Activated CD4-positive, alpha-beta T cell treated with anti-CD3 and anti-CD28 coated beads, Interleukin-2, amount 10 ng/mL, durations not matched to agents 7 days and 5 days (primary cell): ENCODE data around the gene PHLPP1. TPM values are rescaled to one million over a fixed set of nuclear protein-coding genes. Genes with fewer than 3 reads are reported as not detected.
"Not testable (repeated sequence)": the region's sequence is repeated elsewhere in the genome, so short reads cannot be mapped to it uniquely, and the experiment has no call there.

Experiments used
- CTCF ChIA-PET: fragments of 350-600 bp; sonication (Branson Sonifier 250); formaldehyde crosslinking; loops from one replicate; lab custom pipeline; 2021; ENCODE audit warnings: antibody characterized with exemption; lab: Charles Lee
- POLR2A ChIA-PET: fragments of 350-600 bp; sonication (Branson Sonifier 250); formaldehyde crosslinking; loops from one replicate; lab custom pipeline; 2021; ENCODE audit warnings: antibody characterized with exemption; lab: Charles Lee
- DNase-seq: peaks from one replicate; pipeline ENCODE4 v3.0.0-alpha.2; 2020
- H3K27ac Mint-ChIP-seq: one replicate; pipeline ENCODE4 v1.8.0; 2021; ENCODE audit warnings: mild to moderate bottlenecking, moderate library complexity, mixed read lengths
- H3K27me3 Mint-ChIP-seq: one replicate; pipeline ENCODE4 v1.8.0; 2021; ENCODE audit warnings: mixed read lengths
- H3K36me3 Mint-ChIP-seq: one replicate; pipeline ENCODE4 v1.8.0; 2021; ENCODE audit warnings: low read depth, mixed read lengths
- H3K4me1 Mint-ChIP-seq: one replicate; pipeline ENCODE4 v1.8.0; 2021; ENCODE audit warnings: mixed read lengths
- H3K4me3 Mint-ChIP-seq: one replicate; pipeline ENCODE4 v1.8.0; 2021; ENCODE audit warnings: mild to moderate bottlenecking, moderate library complexity, mixed read lengths
- H3K9me3 Mint-ChIP-seq: one replicate; pipeline ENCODE4 v1.8.0; 2021; ENCODE audit warnings: mixed read lengths
- total RNA-seq, 2 experiments: library from RNA; stranded (reverse); gene quantifications; one replicate each; pipeline ENCODE4 v1.2.3, GENCODE V29; 2021

PHLPP1 gene
- total RNA-seq, 2 experiments from 2014 or later = 2.7 to 3.8 TPM

- CTCF ChIA-PET = no interaction called here
- POLR2A ChIA-PET = no interaction called here
- Mint-ChIP-seq H3K9me3 (no peaks in the 10 kb centered on the region), H3K27ac (no peak overlapping the region), H3K27me3 (no peaks in the 10 kb centered on the region), H3K4me3 (no peak overlapping the region), H3K4me1 (peaks cover 37% of the 10 kb centered on the region), H3K36me3 (no peaks in the 10 kb centered on the region)
- DNase-seq = no peak
Measured at GRCh38 chr18:62788876-62789275, 73.5 kb downstream of the PHLPP1 start.

GRCh38 chr18:62790871-62791772 is 75.8 kb downstream of the PHLPP1 start:
- Mint-ChIP-seq H3K36me3 (peaks cover 1% of the 10 kb centered on the region), H3K9me3 (no peaks in the 10 kb centered on the region), H3K4me1 (peaks cover 21% of the 10 kb centered on the region), H3K27me3 (no peaks in the 10 kb centered on the region), H3K4me3 (no peak overlapping the region), H3K27ac (no peak overlapping the region)
- no peak for DNase-seq
- ChIA-PET POLR2A (no interaction called here), CTCF (interaction anchor here (0.7 kb wide), 1 partner anchor 76 kb away, joined by 3 read pairs; the partner anchor contains the start of gene PHLPP1)

- ChIA-PET CTCF (no interaction called here), POLR2A (no interaction called here)
- H3K4me1 Mint-ChIP-seq = peaks cover 21% of the 10 kb centered on the region
Measured at GRCh38 chr18:62792016-62792415, 76.7 kb downstream of the PHLPP1 start.

GRCh38 chr18:62795813-62796212 is 80.5 kb downstream of the PHLPP1 start:
- no peaks in the 10 kb centered on the region for H3K9me3 Mint-ChIP-seq
- peaks cover 3% of the 10 kb centered on the region for H3K4me1 Mint-ChIP-seq
- CTCF ChIA-PET = interaction anchor here (0.6 kb wide), 3 partner anchors 13 to 807 kb away, joined by 3 to 4 read pairs (median 4); no protein-coding TSS in a partner anchor
- H3K36me3 Mint-ChIP-seq = peaks cover 1% of the 10 kb centered on the region
- no peak for DNase-seq
- H3K4me3 Mint-ChIP-seq = no peak overlapping the region
- H3K27me3 Mint-ChIP-seq = no peaks in the 10 kb centered on the region
- POLR2A ChIA-PET = no interaction called here
- no peak overlapping the region for H3K27ac Mint-ChIP-seq

More at GRCh38 chr18:62792016-62792415, 76.7 kb downstream of the PHLPP1 start:
- H3K27ac Mint-ChIP-seq = no peak overlapping the region
- H3K9me3 Mint-ChIP-seq = no peaks in the 10 kb centered on the region
- no peak for DNase-seq
- H3K36me3 Mint-ChIP-seq = peaks cover 1% of the 10 kb centered on the region
- no peak overlapping the region for H3K4me3 Mint-ChIP-seq
- H3K27me3 Mint-ChIP-seq = no peaks in the 10 kb centered on the region

- ChIA-PET POLR2A (no interaction called here), CTCF (no interaction called here)
- Mint-ChIP-seq H3K4me1 (peaks cover 3% of the 10 kb centered on the region), H3K4me3 (no peak overlapping the region), H3K27me3 (no peaks in the 10 kb centered on the region), H3K27ac (no peak overlapping the region), H3K36me3 (peaks cover 1% of the 10 kb centered on the region), H3K9me3 (no peaks in the 10 kb centered on the region)
- no peak for DNase-seq
Measured at GRCh38 chr18:62796216-62796621, 80.9 kb downstream of the PHLPP1 start.

- no peak for DNase-seq
- H3K27me3 Mint-ChIP-seq = no peaks in the 10 kb centered on the region
- H3K4me1 Mint-ChIP-seq = no peaks in the 10 kb centered on the region
- no peaks in the 10 kb centered on the region for H3K9me3 Mint-ChIP-seq
- ChIA-PET CTCF (no interaction called here), POLR2A (no interaction called here)
- peaks cover 1% of the 10 kb centered on the region for H3K36me3 Mint-ChIP-seq
- H3K27ac Mint-ChIP-seq = no peak overlapping the region
- H3K4me3 Mint-ChIP-seq = no peak overlapping the region
Measured at GRCh38 chr18:62797329-62797728, 82.0 kb downstream of the PHLPP1 start.

- no peak for DNase-seq
- Mint-ChIP-seq H3K27ac (no peak overlapping the region), H3K4me3 (no peak overlapping the region), H3K4me1 (no peaks in the 10 kb centered on the region), H3K36me3 (peaks cover 1% of the 10 kb centered on the region), H3K9me3 (no peaks in the 10 kb centered on the region), H3K27me3 (no peaks in the 10 kb centered on the region)
- ChIA-PET CTCF (interaction anchor here (0.6 kb wide), 1 partner anchor 15 kb away, joined by 3 read pairs; no protein-coding TSS in a partner anchor), POLR2A (no interaction called here)
Measured at GRCh38 chr18:62799977-62800376, 84.6 kb downstream of the PHLPP1 start.

- Mint-ChIP-seq H3K4me1 (no peaks in the 10 kb centered on the region), H3K9me3 (no peaks in the 10 kb centered on the region), H3K27ac (no peak overlapping the region), H3K27me3 (no peaks in the 10 kb centered on the region), H3K4me3 (no peak overlapping the region), H3K36me3 (no peaks in the 10 kb centered on the region)
- ChIA-PET CTCF (no interaction called here), POLR2A (no interaction called here)
- DNase-seq = no peak
Measured at GRCh38 chr18:62802523-62802922, 87.2 kb downstream of the PHLPP1 start.

GRCh38 chr18:62807396-62807795 is 92.1 kb downstream of the PHLPP1 start:
- ChIA-PET CTCF (interaction anchor here (1.2 kb wide), 1 partner anchor 49 kb away, joined by 4 read pairs; no protein-coding TSS in a partner anchor), POLR2A (no interaction called here)
- Mint-ChIP-seq H3K4me3 (no peak overlapping the region), H3K4me1 (no peaks in the 10 kb centered on the region), H3K36me3 (no peaks in the 10 kb centered on the region), H3K9me3 (no peaks in the 10 kb centered on the region), H3K27me3 (no peaks in the 10 kb centered on the region), H3K27ac (no peak overlapping the region)
- no peak for DNase-seq

- Mint-ChIP-seq H3K4me3 (no peak overlapping the region), H3K4me1 (no peaks in the 10 kb centered on the region), H3K27me3 (no peaks in the 10 kb centered on the region), H3K36me3 (no peaks in the 10 kb centered on the region), H3K27ac (no peak overlapping the region), H3K9me3 (no peaks in the 10 kb centered on the region)
- ChIA-PET POLR2A (no interaction called here), CTCF (no interaction called here)
- no peak for DNase-seq
Measured at GRCh38 chr18:62808123-62808522, 92.8 kb downstream of the PHLPP1 start.

GRCh38 chr18:62809445-62809844 is 94.1 kb downstream of the PHLPP1 start:
- CTCF ChIA-PET, H3K4me3 Mint-ChIP-seq, H3K27me3 Mint-ChIP-seq, DNase-seq, H3K9me3 Mint-ChIP-seq, H3K4me1 Mint-ChIP-seq, H3K36me3 Mint-ChIP-seq, H3K27ac Mint-ChIP-seq, POLR2A ChIA-PET: not testable (repeated sequence)

GRCh38 chr18:62809900-62810299 is 94.6 kb downstream of the PHLPP1 start:
- Mint-ChIP-seq H3K4me3 (no peak overlapping the region), H3K27ac (no peak overlapping the region), H3K27me3 (no peaks in the 10 kb centered on the region), H3K4me1 (no peaks in the 10 kb centered on the region), H3K9me3 (no peaks in the 10 kb centered on the region), H3K36me3 (no peaks in the 10 kb centered on the region)
- ChIA-PET POLR2A (no interaction called here), CTCF (no interaction called here)
- DNase-seq = no peak

GRCh38 chr18:62810682-62811081 is 95.3 kb downstream of the PHLPP1 start:
- H3K4me1 Mint-ChIP-seq = no peaks in the 10 kb centered on the region

More at GRCh38 chr18:62810682-62811081, 95.3 kb downstream of the PHLPP1 start:
- H3K4me3 Mint-ChIP-seq = no peak overlapping the region
- ChIA-PET POLR2A (no interaction called here), CTCF (no interaction called here)
- DNase-seq = no peak
- no peaks in the 10 kb centered on the region for H3K27me3 Mint-ChIP-seq
- no peaks in the 10 kb centered on the region for H3K9me3 Mint-ChIP-seq
- H3K27ac Mint-ChIP-seq = no peak overlapping the region
- no peaks in the 10 kb centered on the region for H3K36me3 Mint-ChIP-seq
